Mesenteric fat pad (tissue), 1 donor: ENCODE data around the gene OR6C6. TPM values are rescaled to one million over a fixed set of nuclear protein-coding genes. Genes with fewer than 3 reads are reported as not detected.
"Not testable (repeated sequence)": the region's sequence is repeated elsewhere in the genome, so short reads cannot be mapped to it uniquely, and the experiment has no call there.

Experiments
- DNase-seq: peaks from one replicate; pipeline ENCODE4 v3.0.0-alpha.2; 2020; ENCODE audit warnings: low spot score
- long read RNA-seq: library from polyadenylated mRNA; unstranded; transcript quantifications from one replicate; pipeline ENCODE4 v2.0.0, GENCODE V29; 2020
- total RNA-seq: library from RNA; stranded (reverse); fragmentation: NEBNext Ultra II Directional; extraction: Animal tissue kit (Norgen Biotek cat#: 25700); gene quantifications from one replicate; pipeline ENCODE4 v1.2.1, GENCODE V29; 2021
- donor health status: DM: yes; HTN: yes; CAD: no.

The OR6C6 gene
- not detected for total RNA-seq
- long read RNA-seq: 0 reads

DNA sequence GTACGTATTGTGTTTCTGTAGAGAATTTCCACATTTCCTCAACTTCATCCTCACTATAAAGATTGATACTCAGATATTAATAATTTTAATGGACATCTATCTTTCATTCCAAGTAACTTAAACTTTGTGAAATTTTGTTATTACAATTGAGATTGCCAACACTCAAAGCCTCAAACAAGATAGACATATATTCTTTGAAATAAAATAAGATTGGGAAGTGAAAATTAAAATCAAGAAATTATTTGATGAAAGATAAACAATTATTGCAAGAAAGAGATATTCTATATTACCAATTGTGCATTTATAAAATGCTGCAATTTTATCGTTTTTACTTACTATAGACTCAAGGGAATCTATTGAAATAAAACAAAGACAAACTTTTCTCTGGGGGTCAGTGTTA, at the start of gene OR6C6:
OR6C6 (minus strand) TSS at position 101 of the 400 bp plus-strand sequence. CDS start 1,337 bp downstream, outside the sequence.
- no peak for DNase-seq

DNA sequence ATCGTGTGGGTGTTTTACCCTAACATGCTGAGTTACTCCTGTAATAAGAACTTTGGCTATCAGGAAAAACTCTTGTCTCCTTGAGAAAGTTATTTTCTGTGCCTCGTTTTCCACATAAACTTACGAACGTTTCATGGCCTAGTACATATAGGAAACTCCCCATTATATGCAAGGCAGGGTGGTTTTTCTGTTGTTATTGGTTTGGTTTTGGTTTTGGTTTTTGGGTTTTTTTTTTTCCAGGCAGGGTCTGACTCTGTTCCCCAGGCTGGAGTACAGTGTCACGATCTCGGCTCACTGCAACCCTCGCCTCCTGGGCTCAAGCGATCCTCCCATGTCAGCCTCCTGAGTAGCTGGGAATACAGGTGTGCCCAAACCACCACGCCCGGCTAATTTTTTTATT, 39.6 kb upstream of the OR6C6 start:
- DNase-seq: no peak

DNA sequence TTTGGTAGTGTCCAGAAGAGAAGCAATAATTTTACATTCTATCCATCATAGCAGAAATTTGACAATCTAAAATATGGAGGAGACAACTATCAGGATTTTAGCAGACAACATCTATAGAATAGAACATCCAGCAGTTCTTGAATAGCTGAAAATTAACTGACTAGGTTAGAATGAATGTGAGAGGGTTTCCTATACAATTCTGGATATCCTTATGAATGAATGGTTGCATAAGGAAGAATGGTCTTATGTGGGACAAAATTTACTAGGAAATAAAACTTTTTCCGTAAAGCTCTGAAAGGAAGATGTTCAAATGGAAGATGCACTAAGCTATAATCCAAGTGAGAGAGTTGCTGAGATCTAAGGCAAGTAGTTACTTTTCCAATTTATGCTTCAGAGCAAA, 34.1 kb upstream of the OR6C6 start, which contains the start of gene OR6C3:
OR6C3 (plus strand) TSS at position 301 of the 400 bp plus-strand sequence. CDS start 955 bp downstream, outside the sequence.
- no peak for DNase-seq

DNA sequence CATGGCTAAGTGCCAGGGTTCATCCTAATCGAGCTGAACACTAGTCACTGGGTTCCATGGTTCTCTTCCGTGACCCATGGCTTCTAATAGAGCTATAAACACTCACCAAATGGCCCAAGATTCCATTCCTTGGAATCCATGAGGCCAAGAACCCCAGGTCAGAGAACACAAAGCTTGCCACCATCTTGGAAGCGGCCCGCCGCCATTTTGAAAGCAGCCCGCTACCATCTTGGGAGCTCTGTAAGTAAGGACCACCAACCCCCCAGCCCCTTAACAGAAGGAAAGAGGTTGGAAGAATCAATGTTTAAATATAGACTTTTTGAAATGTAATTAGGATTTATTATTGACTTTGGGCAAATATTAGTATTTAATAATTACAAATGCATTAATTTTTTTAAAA, 29.4 kb upstream of the OR6C6 start:
- DNase-seq: not testable (repeated sequence)

DNA sequence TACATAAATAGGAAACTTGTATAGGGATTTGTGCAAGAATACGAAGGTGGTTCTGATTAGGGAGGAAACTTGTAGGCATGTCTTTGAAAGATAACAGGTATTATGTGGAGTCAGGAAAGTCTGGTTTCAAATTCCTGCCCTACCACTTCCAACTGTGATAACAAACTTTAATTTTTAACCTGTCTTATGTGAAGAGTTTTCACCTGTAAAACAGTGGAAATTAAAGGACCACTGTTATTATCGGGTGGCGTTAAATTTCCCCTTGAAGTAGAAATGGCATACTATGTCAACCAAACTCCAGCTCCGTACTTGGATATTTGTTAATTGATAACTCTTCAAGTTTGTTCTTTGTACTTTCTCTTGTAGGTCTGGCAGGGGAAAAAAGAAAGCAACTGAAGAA, 23.8 kb upstream of the OR6C6 start:
- DNase-seq: no peak

DNA sequence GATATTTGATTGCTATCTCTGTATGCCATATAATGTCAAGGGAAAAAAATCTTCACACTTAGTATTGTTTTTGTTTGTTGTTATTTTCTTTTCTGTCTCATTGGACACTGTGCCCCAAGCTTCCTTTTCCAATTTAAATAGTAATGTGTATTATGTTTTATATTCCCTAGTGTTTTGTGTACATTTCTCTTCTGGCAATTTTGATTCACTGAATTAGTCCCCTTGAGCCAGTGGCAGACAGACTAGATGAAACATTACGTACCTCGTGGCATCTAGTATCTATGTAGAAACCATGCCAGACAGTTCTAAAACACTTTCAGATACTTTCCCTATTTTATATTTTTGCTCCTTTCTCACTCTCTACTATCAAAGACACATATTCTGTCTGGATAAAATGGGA, 17.7 kb upstream of the OR6C6 start, which contains the start of gene OR6C1:
OR6C1 (plus strand) TSS at position 301 of the 400 bp plus-strand sequence. CDS start 6,257 bp downstream, outside the sequence.
- DNase-seq: no peak

DNA sequence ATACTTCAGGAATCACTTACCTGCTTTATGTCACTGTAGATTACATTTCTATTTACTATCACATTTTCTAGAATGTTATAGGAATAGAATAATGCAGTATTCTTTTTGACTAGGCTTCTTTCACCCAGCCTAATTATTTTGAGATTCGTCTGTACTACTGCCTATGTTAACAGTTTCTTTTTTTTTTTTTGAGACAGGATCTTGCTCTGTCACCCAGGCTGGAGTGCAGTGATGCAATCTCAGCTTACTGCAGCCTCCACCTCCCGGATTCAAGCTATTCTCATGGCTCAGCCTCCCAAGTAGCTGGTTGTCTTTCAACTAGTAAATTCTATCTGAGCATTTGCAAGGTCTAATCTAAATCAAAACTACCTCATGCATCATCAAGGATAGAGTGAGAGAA, 6.4 kb downstream of the OR6C6 start:
- no peak for DNase-seq

DNA sequence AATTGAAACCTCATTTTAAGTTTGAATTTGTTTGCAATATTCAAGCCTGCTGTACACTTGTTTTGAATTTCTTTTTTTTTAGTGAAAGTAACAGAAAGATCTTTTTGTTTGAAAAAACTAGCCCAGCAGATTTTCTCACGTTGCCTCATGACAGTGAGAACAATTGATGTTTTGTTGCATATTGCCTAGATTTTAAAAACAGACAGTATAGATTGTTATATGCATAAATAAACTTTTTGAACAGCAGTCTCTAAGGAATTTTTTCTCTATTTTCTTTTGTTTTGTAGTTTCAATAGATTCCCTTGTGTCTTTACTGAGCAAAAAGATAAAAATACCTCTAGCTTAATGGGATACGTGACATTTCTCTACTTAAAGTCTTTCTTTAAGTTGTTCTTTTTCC, 15.4 kb downstream of the OR6C6 start:
- DNase-seq: no peak

DNA sequence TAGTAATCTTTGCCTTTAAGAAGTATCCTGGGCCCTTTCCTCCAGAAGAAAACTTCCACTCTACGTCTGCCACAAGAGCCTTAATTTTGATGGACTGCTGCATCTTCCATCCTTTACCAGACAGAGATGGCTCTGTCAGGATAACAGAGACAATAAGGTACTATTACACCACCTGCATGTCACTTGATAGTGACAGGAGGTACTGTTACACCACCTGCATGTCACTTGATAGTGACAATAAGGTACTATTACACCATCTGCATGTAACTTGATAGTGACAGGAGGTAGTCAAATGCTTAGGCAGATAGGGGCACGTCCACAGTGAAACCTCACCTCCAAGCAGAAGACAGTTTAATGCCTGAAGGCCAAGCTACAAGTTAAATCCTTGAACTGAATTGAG, 38.1 kb downstream of the OR6C6 start:
- DNase-seq: no peak

DNA sequence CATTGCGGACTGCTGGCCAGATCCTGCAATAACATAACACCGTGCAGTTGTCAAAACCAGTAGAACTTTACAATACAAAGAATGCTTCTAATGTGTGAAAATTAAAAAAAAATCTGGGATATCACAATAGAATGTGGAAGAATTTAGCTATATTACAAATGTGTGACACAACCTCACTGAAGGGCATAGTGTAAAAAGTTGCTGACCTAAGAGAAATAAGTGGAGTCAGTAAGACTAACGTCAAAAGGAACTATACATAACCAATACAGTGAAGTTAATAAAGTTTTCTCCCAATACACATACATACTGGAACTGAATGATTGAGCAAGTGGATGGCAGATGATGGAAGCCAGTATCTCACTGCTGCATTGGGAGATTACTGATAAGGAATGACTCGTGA, 39.5 kb downstream of the OR6C6 start:
- no peak for DNase-seq

DNA sequence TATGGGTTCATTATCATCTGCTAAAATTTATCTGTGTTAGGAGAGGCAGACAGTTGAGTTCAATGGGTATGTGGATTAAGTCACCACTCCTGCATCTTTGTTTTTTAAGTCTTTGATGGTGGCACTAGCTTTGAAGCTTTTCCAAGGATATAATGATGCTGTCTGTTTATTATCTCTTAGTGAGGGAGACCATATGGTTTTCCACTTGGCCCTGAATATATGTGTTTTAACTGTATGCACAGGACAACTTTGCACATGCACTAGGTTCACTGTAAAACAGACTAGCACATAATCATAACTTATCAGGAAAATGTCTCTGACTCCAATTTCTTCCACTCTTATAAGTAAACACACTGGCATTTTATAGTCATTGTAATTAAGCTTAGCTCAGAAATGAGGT, 43.1 kb downstream of the OR6C6 start:
- DNase-seq: no peak

DNA sequence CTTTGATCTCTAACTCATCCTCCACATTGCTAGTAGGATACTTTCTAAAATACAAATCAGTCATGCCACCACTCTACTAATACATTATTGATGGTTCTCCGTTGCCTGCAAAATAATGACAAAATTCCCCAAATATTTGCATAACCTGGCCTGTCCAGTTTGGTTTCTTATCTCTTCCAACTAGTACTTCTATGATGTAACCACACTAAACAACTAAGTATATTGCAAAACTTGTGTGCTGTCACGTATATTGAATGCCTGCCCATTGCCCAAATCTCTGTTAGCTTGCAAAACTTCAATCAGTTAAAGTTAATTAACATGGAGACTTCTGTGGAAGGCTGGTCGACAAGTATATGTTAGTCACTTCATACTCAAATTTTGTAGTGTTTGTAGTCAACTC, 45.4 kb downstream of the OR6C6 start:
- no peak for DNase-seq

DNA sequence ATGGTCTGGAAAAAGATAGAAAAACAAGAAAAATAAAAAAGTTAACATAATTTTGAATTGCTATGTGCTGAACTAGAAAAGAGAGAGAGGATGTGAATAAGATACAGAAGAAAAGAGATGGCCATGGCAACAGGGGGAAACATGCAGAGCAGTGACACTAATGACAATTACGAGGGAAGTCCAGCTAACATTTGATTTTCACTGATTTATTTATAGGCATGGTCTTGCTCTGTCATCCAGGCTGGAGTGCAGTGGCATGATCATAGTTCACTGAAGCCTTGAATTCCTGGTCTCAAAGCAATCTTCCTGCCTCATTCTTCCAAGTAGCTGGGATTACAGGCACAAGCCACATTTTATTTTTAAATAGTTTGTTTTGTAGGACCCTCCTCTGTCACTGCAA, 50.2 kb downstream of the OR6C6 start:
- no peak for DNase-seq

DNA sequence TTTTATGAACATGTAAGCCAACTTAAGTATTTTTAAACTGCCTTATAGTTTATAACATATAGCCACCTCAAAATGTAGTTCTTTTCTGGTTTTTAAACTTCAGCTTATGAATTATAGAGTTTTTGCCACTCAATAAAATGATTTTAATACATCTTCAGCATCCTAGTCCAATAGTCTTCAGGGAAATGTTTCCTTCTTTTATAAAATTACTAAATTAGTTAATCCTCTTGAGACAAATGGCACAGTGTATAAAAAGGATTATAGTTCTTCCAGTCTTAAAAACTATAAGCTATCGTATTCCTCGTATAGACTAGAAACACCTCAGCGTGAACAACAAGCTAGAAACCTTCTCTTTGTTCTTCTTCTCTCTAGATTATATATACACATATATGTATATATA, 52.1 kb downstream of the OR6C6 start, which contains the start of gene OR6C74:
OR6C74 (plus strand) TSS at position 301 of the 400 bp plus-strand sequence. CDS start 2,679 bp downstream, outside the sequence.
- DNase-seq: no peak

Other genes with a start within 250 kb of the OR6C6 start
- gene OR9K2, start 170.2 kb downstream of the OR6C6 start, total RNA-seq: not detected
- not detected for gene OR10A7, start 75.5 kb downstream of the OR6C6 start, total RNA-seq
- not detected for gene OR6C74, start 52.0 kb downstream of the OR6C6 start, total RNA-seq
- gene OR6C1, start 17.8 kb upstream of the OR6C6 start, total RNA-seq: not detected
- gene OR6C3, start 34.2 kb upstream of the OR6C6 start, total RNA-seq: not detected
- gene OR6C75, start 66.4 kb upstream of the OR6C6 start, total RNA-seq: not detected
- gene OR6C65, start 104.0 kb upstream of the OR6C6 start, total RNA-seq: not detected
- not detected for gene OR6C76, start 129.7 kb upstream of the OR6C6 start, total RNA-seq
- not detected for gene OR6C2, start 147.5 kb upstream of the OR6C6 start, total RNA-seq
- not detected for gene OR6C70, start 173.6 kb upstream of the OR6C6 start, total RNA-seq
- not detected for gene OR6C68, start 195.8 kb upstream of the OR6C6 start, total RNA-seq